ENCODE results near the gene STARD4.

The STARD4 gene

DNA sequence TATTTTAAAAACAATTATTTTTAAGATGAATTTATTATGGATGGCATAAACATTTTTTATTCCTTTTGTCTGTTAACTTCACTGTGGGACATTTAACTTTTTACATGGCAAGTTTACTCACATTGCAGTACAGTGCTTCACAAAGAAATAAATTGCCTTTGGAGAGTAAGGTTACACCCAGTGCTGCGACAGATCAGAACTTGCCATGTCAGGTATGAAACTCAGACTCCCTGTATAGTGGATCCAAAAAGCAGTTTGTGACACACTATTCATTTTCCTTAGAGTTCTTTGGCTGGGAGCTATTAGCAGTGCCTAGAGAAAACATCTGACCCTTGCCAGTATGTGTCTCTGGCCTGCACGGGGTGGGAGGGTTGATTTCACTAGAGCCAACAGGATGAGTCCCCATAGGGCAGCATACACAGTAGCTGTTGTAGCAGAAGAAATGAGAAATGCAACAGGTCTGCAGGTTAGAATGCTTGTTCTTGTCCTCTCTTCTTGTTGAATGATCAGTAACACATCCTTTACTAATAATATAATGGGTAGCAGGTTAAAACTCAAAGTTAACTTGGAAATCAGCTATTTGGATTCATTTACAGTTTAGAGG lies 42.9 kb downstream of the STARD4 start:
- Histone ChIP-seq H3K4me1 (ENCODE audit: control insufficient read depth, insufficient read depth, low read depth, low read length) (no peaks in the 10 kb centered on the region), H4K8ac (ENCODE audit: low read length) (no peak overlapping the region), H3K36me3 (ENCODE audit: control insufficient read depth in 1 of 2, insufficient read depth in 2 of 2, low read depth in 1 of 2, low read length in 2 of 2) (no peaks in the 10 kb centered on the region), H3K9me3 (ENCODE audit: control insufficient read depth, low read length) (no peaks in the 10 kb centered on the region), H3K14ac (ENCODE audit: low read length in 2 of 2) (no peak overlapping the region), H3K23ac (ENCODE audit: low read length in 2 of 2) (no peak overlapping the region), H3K18ac (ENCODE audit: low read depth in 1 of 2, low read length in 2 of 2) (no peak overlapping the region), H3K4me3 (ENCODE audit: insufficient read depth in 1 of 2, low read depth in 1 of 2, low read length in 2 of 2) (no peak overlapping the region), H3K9ac (ENCODE audit: low read length) (no peak overlapping the region), H3K4me2 (ENCODE audit: low read length, poor library complexity, severe bottlenecking) (no peak overlapping the region), H2BK12ac (ENCODE audit: low read length in 2 of 2) (no peak overlapping the region), H2BK15ac (ENCODE audit: low read depth, poor library complexity, severe bottlenecking) (no peak overlapping the region), H2AFZ (ENCODE audit: low read depth, low read length) (no peak overlapping the region), H2BK5ac (ENCODE audit: low read depth, low read length, poor library complexity, severe bottlenecking) (no peak overlapping the region), H2BK120ac (ENCODE audit: low read depth, low read length) (no peak overlapping the region), H3K79me1 (replicated peaks; ENCODE audit: low read length, poor library complexity, severe bottlenecking) (no peaks in the 10 kb centered on the region), H3K27ac (ENCODE audit: low read length, poor library complexity, severe bottlenecking) (no peak overlapping the region), H3K27me3 (ENCODE audit: control insufficient read depth in 1 of 2, insufficient read depth in 1 of 2, low read length in 2 of 2) (no peaks in the 10 kb centered on the region), H3K4ac (ENCODE audit: low read depth in 1 of 2, low read length in 2 of 2) (no peak overlapping the region), H2AK5ac (ENCODE audit: low read length, severe bottlenecking) (no peak overlapping the region), H4K91ac (ENCODE audit: low read length) (no peak overlapping the region)
- no peak for DNase-seq
- WGBS = 82% methylated on average over 2 of the region's 2 CpGs

DNA sequence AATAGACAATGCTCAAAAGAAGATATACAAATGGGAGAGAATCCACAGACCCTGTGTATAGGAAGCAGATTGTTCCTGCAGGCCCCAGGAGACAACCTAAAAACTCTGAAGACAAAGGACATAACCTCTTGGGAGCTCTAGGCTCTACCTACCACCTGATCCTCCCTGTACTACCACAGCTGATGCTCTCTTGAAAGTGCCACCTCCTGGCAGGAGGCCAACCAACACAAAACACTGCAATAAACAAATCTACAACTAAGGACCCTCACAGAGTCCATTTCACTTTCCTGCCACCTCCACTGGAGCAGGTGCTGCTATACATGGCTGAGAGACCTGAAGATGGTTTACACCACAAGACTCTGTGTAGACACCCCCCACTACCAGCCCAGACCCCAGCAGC lies 49.0 kb downstream of the STARD4 start:
- H3K9ac ChIP-seq (ENCODE audit: low read length) = no peak overlapping the region
- H3K18ac ChIP-seq (ENCODE audit: low read depth in 1 of 2, low read length in 2 of 2) = peak overlapping the region in 1 of 2 experiments; percentile 43
- H2BK12ac ChIP-seq (ENCODE audit: low read length in 2 of 2) = no peak overlapping the region
- H4K91ac ChIP-seq (ENCODE audit: low read length) = no peak overlapping the region
- no peaks in the 10 kb centered on the region for H3K79me1 ChIP-seq (replicated peaks; ENCODE audit: low read length, poor library complexity, severe bottlenecking)
- H2AK5ac ChIP-seq (ENCODE audit: low read length, severe bottlenecking) = no peak overlapping the region
- H2BK15ac ChIP-seq (ENCODE audit: low read depth, poor library complexity, severe bottlenecking) = no peak overlapping the region
- H2BK5ac ChIP-seq (ENCODE audit: low read depth, low read length, poor library complexity, severe bottlenecking) = no peak overlapping the region
- H3K23ac ChIP-seq (ENCODE audit: low read length in 2 of 2) = no peak overlapping the region
- H4K8ac ChIP-seq (ENCODE audit: low read length) = no peak overlapping the region
- H3K4me2 ChIP-seq (ENCODE audit: low read length, poor library complexity, severe bottlenecking) = no peak overlapping the region
- DNase-seq = no peak
- H3K4me3 ChIP-seq (ENCODE audit: insufficient read depth in 1 of 2, low read depth in 1 of 2, low read length in 2 of 2) = no peak overlapping the region
- no peaks in the 10 kb centered on the region for H3K27me3 ChIP-seq (ENCODE audit: control insufficient read depth in 1 of 2, insufficient read depth in 1 of 2, low read length in 2 of 2)
- no peaks in the 10 kb centered on the region for H3K9me3 ChIP-seq (ENCODE audit: control insufficient read depth, low read length)
- H2AFZ ChIP-seq (ENCODE audit: low read depth, low read length) = no peak overlapping the region
- H3K27ac ChIP-seq (ENCODE audit: low read length, poor library complexity, severe bottlenecking) = no peak overlapping the region
- H3K4ac ChIP-seq (ENCODE audit: low read depth in 1 of 2, low read length in 2 of 2) = no peak overlapping the region
- no peaks in the 10 kb centered on the region for H3K36me3 ChIP-seq (ENCODE audit: control insufficient read depth in 1 of 2, insufficient read depth in 2 of 2, low read depth in 1 of 2, low read length in 2 of 2)
- no peak overlapping the region for H3K14ac ChIP-seq (ENCODE audit: low read length in 2 of 2)
- no peak overlapping the region for H2BK120ac ChIP-seq (ENCODE audit: low read depth, low read length)
- no peaks in the 10 kb centered on the region for H3K4me1 ChIP-seq (ENCODE audit: control insufficient read depth, insufficient read depth, low read depth, low read length)

DNA sequence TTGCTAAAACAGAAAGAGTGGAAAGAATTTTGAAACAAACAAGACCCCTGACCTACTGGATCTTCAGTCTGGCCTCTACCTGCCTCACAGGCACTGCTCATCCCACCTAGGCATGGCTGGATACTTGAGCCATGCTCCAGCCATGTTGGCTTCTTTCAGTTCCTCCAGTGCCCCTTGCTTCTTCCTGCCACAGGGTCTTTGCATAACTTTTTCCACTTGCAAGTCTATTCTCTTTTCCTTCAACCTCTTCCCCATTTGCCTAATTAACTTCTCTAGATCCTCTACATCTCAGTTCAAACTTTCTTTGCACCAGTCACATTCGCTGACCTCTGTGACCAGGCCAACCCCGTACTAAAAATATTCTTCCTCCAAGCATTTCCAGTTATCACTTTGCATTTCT lies 50.4 kb downstream of the STARD4 start:
- Histone ChIP-seq H2AFZ (ENCODE audit: low read depth, low read length) (no peak overlapping the region), H3K14ac (ENCODE audit: low read length in 2 of 2) (no peak overlapping the region), H3K18ac (ENCODE audit: low read depth in 1 of 2, low read length in 2 of 2) (no peak overlapping the region), H4K8ac (ENCODE audit: low read length) (no peak overlapping the region), H3K4me2 (ENCODE audit: low read length, poor library complexity, severe bottlenecking) (no peak overlapping the region), H2BK120ac (ENCODE audit: low read depth, low read length) (no peak overlapping the region), H3K36me3 (ENCODE audit: control insufficient read depth in 1 of 2, insufficient read depth in 2 of 2, low read depth in 1 of 2, low read length in 2 of 2) (no peaks in the 10 kb centered on the region), H3K27ac (ENCODE audit: low read length, poor library complexity, severe bottlenecking) (no peak overlapping the region), H3K79me1 (replicated peaks; ENCODE audit: low read length, poor library complexity, severe bottlenecking) (no peaks in the 10 kb centered on the region), H2BK5ac (ENCODE audit: low read depth, low read length, poor library complexity, severe bottlenecking) (no peak overlapping the region), H3K23ac (ENCODE audit: low read length in 2 of 2) (no peak overlapping the region), H2AK5ac (ENCODE audit: low read length, severe bottlenecking) (no peak overlapping the region), H4K91ac (ENCODE audit: low read length) (no peak overlapping the region), H3K4me1 (ENCODE audit: control insufficient read depth, insufficient read depth, low read depth, low read length) (peaks cover 4% of the 10 kb centered on the region), H2BK15ac (ENCODE audit: low read depth, poor library complexity, severe bottlenecking) (no peak overlapping the region), H3K9ac (ENCODE audit: low read length) (no peak overlapping the region), H3K27me3 (ENCODE audit: control insufficient read depth in 1 of 2, insufficient read depth in 1 of 2, low read length in 2 of 2) (no peaks in the 10 kb centered on the region), H3K4ac (ENCODE audit: low read depth in 1 of 2, low read length in 2 of 2) (no peak overlapping the region), H2BK12ac (ENCODE audit: low read length in 2 of 2) (no peak overlapping the region), H3K9me3 (ENCODE audit: control insufficient read depth, low read length) (no peaks in the 10 kb centered on the region), H3K4me3 (ENCODE audit: insufficient read depth in 1 of 2, low read depth in 1 of 2, low read length in 2 of 2) (no peak overlapping the region)
- no peak for DNase-seq
- WGBS = 94% methylated on average over 2 of the region's 2 CpGs

DNA sequence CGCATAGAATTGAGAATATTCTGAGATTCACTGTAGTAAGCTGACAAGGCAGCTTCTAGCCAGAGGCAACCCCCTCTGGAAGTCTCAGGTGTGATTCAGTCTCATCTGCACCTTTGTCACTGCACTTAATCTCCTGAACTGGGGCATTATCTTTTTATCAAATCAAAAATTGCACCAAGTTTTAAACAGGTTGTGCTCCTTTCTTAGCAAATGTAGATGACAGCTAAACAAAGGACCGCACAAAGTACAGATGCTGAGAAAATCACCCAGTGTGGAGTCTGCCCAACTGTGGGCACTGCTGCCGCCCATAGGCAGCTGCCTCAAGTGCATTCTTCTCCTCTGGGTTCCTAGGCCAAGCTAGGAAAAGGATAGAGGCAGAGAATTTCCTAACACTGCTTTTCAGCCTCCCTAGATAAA lies 51.1 kb downstream of the STARD4 start:
- Histone ChIP-seq H3K9me3 (ENCODE audit: control insufficient read depth, low read length) (no peaks in the 10 kb centered on the region), H3K79me1 (replicated peaks; ENCODE audit: low read length, poor library complexity, severe bottlenecking) (no peaks in the 10 kb centered on the region), H3K18ac (ENCODE audit: low read depth in 1 of 2, low read length in 2 of 2) (no peak overlapping the region), H3K36me3 (ENCODE audit: control insufficient read depth in 1 of 2, insufficient read depth in 2 of 2, low read depth in 1 of 2, low read length in 2 of 2) (no peaks in the 10 kb centered on the region), H3K4me2 (ENCODE audit: low read length, poor library complexity, severe bottlenecking) (no peak overlapping the region), H2BK120ac (ENCODE audit: low read depth, low read length) (no peak overlapping the region), H2AFZ (ENCODE audit: low read depth, low read length) (no peak overlapping the region), H4K8ac (ENCODE audit: low read length) (no peak overlapping the region), H3K4me3 (ENCODE audit: insufficient read depth in 1 of 2, low read depth in 1 of 2, low read length in 2 of 2) (no peak overlapping the region), H2BK5ac (ENCODE audit: low read depth, low read length, poor library complexity, severe bottlenecking) (no peak overlapping the region), H2AK5ac (ENCODE audit: low read length, severe bottlenecking) (no peak overlapping the region), H3K9ac (ENCODE audit: low read length) (no peak overlapping the region), H3K4me1 (ENCODE audit: control insufficient read depth, insufficient read depth, low read depth, low read length) (peaks cover 4% of the 10 kb centered on the region), H3K4ac (ENCODE audit: low read depth in 1 of 2, low read length in 2 of 2) (no peak overlapping the region), H2BK15ac (ENCODE audit: low read depth, poor library complexity, severe bottlenecking) (no peak overlapping the region), H3K14ac (ENCODE audit: low read length in 2 of 2) (no peak overlapping the region), H2BK12ac (ENCODE audit: low read length in 2 of 2) (no peak overlapping the region), H4K91ac (ENCODE audit: low read length) (no peak overlapping the region), H3K27me3 (ENCODE audit: control insufficient read depth in 1 of 2, insufficient read depth in 1 of 2, low read length in 2 of 2) (no peaks in the 10 kb centered on the region), H3K23ac (ENCODE audit: low read length in 2 of 2) (no peak overlapping the region), H3K27ac (ENCODE audit: low read length, poor library complexity, severe bottlenecking) (no peak overlapping the region)
- WGBS = 45% methylated on average over 3 of the region's 3 CpGs
- DNase-seq = peak; percentile 52
